Brain microvascular endothelial cell (primary cell): ENCODE results near the gene FAAP20.

Source experiments
- DNase-seq: peaks from one replicate; pipeline ENCODE4 v3.0.0-alpha.2; 2020
- H3K27ac ChIP-seq: fragments of 250-450 bp; sonication (Bioruptor Pico); 2 replicates; pipeline ENCODE4 v1.5.1; 2020; ENCODE audit warnings: mild to moderate bottlenecking, moderate library complexity
- H3K27me3 ChIP-seq: fragments of 250-450 bp; sonication (Bioruptor Pico); replicated peaks from 2 replicates; pipeline ENCODE4 v1.5.1; 2020; ENCODE audit warnings: mild to moderate bottlenecking
- H3K36me3 ChIP-seq: fragments of 250-450 bp; sonication (Bioruptor Pico); replicated peaks from 2 replicates; pipeline ENCODE4 v1.5.1; 2020; ENCODE audit warnings: mild to moderate bottlenecking
- H3K4me3 ChIP-seq: 2 replicates; pipeline ENCODE4 v1.5.1; 2011; ENCODE audit warnings: low read depth, mild to moderate bottlenecking, control low read depth, low read length, moderate library complexity
- in situ Hi-C: cut with HindIII; loops from 2 replicates; pipeline ENCODE4 v1.10.0; 2017; ENCODE audit warnings: low sequenced_read_pairs, low pct_ligation_motif_present
- TF ChIP-seq, protein P1 (sequence below): IDR thresholded peaks from 2 replicates; pipeline ENCODE4 v1.5.1; 2011; ENCODE audit warnings: low read depth, mild to moderate bottlenecking, moderate library complexity, low read length, control low read depth, inconsistent platforms; ENCODE audit errors: missing control alignments

The FAAP20 gene

GRCh38 chr1:2239013-2239370 lies 44.4 kb upstream of the FAAP20 start:
- Histone ChIP-seq H3K27ac (no peak overlapping the region), H3K36me3 (peaks cover 7% of the 10 kb centered on the region), H3K27me3 (no peaks in the 10 kb centered on the region), H3K4me3 (no peak overlapping the region)
- in situ Hi-C loops: no loop called here
- DNase-seq: no peak
- TF ChIP-seq, protein P1, sequence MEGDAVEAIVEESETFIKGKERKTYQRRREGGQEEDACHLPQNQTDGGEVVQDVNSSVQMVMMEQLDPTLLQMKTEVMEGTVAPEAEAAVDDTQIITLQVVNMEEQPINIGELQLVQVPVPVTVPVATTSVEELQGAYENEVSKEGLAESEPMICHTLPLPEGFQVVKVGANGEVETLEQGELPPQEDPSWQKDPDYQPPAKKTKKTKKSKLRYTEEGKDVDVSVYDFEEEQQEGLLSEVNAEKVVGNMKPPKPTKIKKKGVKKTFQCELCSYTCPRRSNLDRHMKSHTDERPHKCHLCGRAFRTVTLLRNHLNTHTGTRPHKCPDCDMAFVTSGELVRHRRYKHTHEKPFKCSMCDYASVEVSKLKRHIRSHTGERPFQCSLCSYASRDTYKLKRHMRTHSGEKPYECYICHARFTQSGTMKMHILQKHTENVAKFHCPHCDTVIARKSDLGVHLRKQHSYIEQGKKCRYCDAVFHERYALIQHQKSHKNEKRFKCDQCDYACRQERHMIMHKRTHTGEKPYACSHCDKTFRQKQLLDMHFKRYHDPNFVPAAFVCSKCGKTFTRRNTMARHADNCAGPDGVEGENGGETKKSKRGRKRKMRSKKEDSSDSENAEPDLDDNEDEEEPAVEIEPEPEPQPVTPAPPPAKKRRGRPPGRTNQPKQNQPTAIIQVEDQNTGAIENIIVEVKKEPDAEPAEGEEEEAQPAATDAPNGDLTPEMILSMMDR: no peak

- no peaks in the 10 kb centered on the region for H3K27me3 ChIP-seq
- no peak for DNase-seq
- peaks cover 7% of the 10 kb centered on the region for H3K36me3 ChIP-seq
- TF ChIP-seq, protein P1: no peak
- H3K27ac ChIP-seq: no peak overlapping the region
- in situ Hi-C loops: no loop called here
- no peak overlapping the region for H3K4me3 ChIP-seq
These were observed 43.9 kb upstream of the FAAP20 start for GRCh38 chr1:2238361-2239012.

DNA sequence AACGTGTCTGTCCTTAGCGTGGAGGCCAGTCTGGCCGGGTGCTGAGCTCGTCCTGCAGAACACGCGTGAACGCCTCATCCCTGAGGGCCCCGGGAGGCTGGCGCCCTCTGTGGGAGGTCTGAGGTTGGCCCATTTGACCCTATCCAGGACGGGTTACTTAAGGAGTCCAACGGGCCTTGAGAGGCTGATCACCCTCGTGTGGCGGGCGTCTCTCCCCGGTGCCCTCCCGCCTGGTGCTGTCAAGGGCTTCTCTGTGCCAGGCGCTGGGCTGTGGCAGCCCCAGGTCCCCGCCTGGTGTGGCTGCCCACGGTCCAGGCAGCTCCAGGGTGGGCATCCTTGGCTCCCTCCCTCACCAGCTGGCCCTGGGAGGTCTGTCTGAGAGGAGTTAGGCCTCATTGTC lies 43.2 kb upstream of the FAAP20 start:
- in situ Hi-C loops: no loop called here
- no peak for DNase-seq
- Histone ChIP-seq H3K27me3 (no peaks in the 10 kb centered on the region), H3K4me3 (no peak overlapping the region), H3K36me3 (peaks cover 7% of the 10 kb centered on the region), H3K27ac (no peak overlapping the region)
- TF ChIP-seq, protein P1: peak; percentile 37

- Histone ChIP-seq H3K36me3 (peaks cover 7% of the 10 kb centered on the region), H3K4me3 (no peak overlapping the region), H3K27ac (no peak overlapping the region), H3K27me3 (no peaks in the 10 kb centered on the region)
- DNase-seq: no peak
- TF ChIP-seq, protein P1: no peak
- in situ Hi-C loops: no loop called here
These were observed 42.4 kb upstream of the FAAP20 start for GRCh38 chr1:2236695-2237677.

DNA sequence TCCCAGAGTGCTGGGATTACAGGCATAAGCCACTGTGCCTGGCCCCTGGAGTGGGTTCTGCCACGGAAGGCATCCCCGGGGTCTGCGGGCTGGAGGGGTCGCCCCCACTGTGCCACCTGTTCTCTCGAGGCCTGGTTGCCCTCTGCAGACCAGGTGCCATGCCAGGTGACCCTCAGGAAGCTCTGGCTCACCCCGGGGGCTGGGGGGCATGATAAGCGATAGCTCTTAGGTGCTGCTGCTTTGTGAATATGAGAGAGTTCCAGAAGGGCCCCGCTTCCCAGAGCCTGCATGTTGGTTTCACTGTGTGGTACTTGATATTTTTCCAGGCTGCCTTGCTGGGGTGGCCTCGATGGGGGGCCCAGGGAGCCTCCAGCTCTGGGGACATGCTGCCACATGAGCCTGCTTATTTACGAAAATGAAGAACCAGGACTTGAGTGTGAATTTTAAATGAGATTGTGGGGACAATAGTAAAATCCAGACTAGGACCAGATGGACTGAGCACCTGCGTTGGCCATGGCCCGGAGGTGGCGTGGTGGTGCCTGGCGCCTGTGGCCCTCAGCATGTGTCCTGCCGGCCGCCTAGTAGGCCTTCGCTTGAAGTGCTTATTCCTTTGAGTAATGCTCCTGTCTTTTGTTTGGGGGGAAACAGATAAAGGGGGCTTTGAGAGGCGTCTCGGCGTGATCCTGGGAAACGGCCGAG lies 40.9 kb upstream of the FAAP20 start:
- H3K36me3 ChIP-seq: peaks cover under 1% of the 10 kb centered on the region
- TF ChIP-seq, protein P1: no peak
- in situ Hi-C loops: no loop called here
- H3K27ac ChIP-seq: peak overlapping the region; percentile 54
- no peaks in the 10 kb centered on the region for H3K27me3 ChIP-seq
- DNase-seq: no peak
- H3K4me3 ChIP-seq: no peak overlapping the region
